ENCODE data around the gene HDAC11.
A peak's percentile ranks its signal among the peaks of the same experiment; 100 is the strongest.
"Not testable (repeated sequence)": the region's sequence is repeated elsewhere in the genome, so short reads cannot be mapped to it uniquely, and the experiment has no call there.

The HDAC11 gene

DNA sequence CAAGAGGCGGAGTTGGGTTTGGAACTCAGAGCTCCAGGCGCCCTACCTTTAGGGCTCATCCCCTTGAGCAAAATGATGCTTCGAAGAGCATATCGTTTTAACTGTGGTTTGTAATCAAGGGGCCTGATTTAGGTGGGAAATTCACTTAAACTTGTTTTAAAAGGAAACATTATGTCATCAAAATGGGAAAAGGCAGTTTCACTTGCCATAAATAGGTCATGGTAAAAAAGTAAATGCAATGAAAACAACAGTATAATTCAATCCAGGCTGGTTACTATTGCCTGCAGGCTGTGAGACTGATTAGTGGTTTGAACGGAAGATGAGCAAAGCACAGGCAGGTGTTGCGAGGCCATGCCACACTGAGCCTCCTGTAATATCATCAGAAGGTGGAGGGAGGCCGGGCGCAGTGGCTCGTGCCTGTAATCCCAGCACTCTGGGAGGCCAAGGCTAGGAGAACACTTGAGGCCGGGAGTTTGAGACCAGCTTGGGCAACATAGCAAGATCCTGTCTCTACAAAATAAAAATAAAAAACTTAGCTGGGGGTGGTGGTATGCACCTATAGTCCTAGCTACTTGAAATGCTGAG is 2.1 kb downstream of the HDAC11 start:
- H3K27me3 Mint-ChIP-seq (ENCODE audit: low read depth) = no peaks in the 10 kb centered on the region
- peak overlapping the region; percentile 16 to 94 (median 88) for H3K4me3 Mint-ChIP-seq
- peaks cover 4% of the 10 kb centered on the region for H3K36me3 Mint-ChIP-seq (ENCODE audit: low read depth)
- peaks cover 37% of the 10 kb centered on the region for H3K4me1 Mint-ChIP-seq
- TF ChIP-seq CTCF (IDR thresholded peaks at IDR 0.05; ENCODE audit: unreplicated experiment in 3 of 3) = no peak
- peak overlapping the region in 1 of 3 experiments; percentile 7 for H3K27ac Mint-ChIP-seq
- no peaks in the 10 kb centered on the region for H3K9me3 Mint-ChIP-seq

DNA sequence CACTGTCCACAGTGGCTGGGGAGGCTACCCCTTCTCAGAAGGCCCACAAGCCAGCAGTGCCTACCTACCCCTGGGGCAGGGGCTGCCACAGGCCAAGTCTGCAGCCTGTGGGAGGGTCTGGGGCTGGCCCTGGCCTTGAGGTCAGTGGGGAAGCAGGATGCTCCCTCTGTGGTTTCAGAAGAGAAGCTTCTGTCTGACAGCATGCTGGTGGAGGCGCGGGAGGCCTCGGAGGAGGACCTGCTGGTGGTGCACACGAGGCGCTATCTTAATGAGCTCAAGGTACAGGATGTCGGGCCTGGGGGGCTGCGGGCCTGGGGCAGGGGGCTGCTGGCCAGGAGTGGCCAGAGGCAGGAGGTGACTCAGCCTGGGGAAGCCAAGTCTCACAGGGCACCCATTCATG is 3.2 kb downstream of the HDAC11 start:
- H3K36me3 Mint-ChIP-seq (ENCODE audit: low read depth) = peaks cover 8% of the 10 kb centered on the region
- peaks cover 29% of the 10 kb centered on the region for H3K4me1 Mint-ChIP-seq
- no peak for TF ChIP-seq CTCF (IDR thresholded peaks at IDR 0.05; ENCODE audit: unreplicated experiment in 3 of 3)
- H3K27ac Mint-ChIP-seq = no peak overlapping the region
- no peaks in the 10 kb centered on the region for H3K27me3 Mint-ChIP-seq (ENCODE audit: low read depth)
- H3K4me3 Mint-ChIP-seq = peak overlapping the region in 1 of 3 experiments; percentile 31
- H3K9me3 Mint-ChIP-seq = no peaks in the 10 kb centered on the region

- peaks cover 16% of the 10 kb centered on the region for H3K36me3 Mint-ChIP-seq (ENCODE audit: low read depth)
- H3K4me1 Mint-ChIP-seq = peaks cover 29% of the 10 kb centered on the region
- no peaks in the 10 kb centered on the region for H3K27me3 Mint-ChIP-seq (ENCODE audit: low read depth)
- H3K9me3 Mint-ChIP-seq = no peaks in the 10 kb centered on the region
- H3K27ac Mint-ChIP-seq = peak overlapping the region; percentile 63 to 94 (median 94)
- no peak for TF ChIP-seq CTCF (IDR thresholded peaks at IDR 0.05; ENCODE audit: unreplicated experiment in 3 of 3)
- H3K4me3 Mint-ChIP-seq = peak overlapping the region; percentile 51 to 70 (median 65)
Measured at GRCh38 chr3:13483988-13484695, 4.0 kb downstream of the HDAC11 start.

- Mint-ChIP-seq H3K4me3 (no peak overlapping the region), H3K4me1 (peaks cover 29% of the 10 kb centered on the region), H3K27ac (peak overlapping the region; percentile 63 to 94 (median 94)), H3K9me3 (no peaks in the 10 kb centered on the region), H3K36me3 (ENCODE audit: low read depth) (peaks cover 21% of the 10 kb centered on the region), H3K27me3 (ENCODE audit: low read depth) (no peaks in the 10 kb centered on the region)
- TF ChIP-seq CTCF (IDR thresholded peaks at IDR 0.05; ENCODE audit: unreplicated experiment in 3 of 3) = no peak
Measured at GRCh38 chr3:13484851-13485590, 4.9 kb downstream of the HDAC11 start.

DNA sequence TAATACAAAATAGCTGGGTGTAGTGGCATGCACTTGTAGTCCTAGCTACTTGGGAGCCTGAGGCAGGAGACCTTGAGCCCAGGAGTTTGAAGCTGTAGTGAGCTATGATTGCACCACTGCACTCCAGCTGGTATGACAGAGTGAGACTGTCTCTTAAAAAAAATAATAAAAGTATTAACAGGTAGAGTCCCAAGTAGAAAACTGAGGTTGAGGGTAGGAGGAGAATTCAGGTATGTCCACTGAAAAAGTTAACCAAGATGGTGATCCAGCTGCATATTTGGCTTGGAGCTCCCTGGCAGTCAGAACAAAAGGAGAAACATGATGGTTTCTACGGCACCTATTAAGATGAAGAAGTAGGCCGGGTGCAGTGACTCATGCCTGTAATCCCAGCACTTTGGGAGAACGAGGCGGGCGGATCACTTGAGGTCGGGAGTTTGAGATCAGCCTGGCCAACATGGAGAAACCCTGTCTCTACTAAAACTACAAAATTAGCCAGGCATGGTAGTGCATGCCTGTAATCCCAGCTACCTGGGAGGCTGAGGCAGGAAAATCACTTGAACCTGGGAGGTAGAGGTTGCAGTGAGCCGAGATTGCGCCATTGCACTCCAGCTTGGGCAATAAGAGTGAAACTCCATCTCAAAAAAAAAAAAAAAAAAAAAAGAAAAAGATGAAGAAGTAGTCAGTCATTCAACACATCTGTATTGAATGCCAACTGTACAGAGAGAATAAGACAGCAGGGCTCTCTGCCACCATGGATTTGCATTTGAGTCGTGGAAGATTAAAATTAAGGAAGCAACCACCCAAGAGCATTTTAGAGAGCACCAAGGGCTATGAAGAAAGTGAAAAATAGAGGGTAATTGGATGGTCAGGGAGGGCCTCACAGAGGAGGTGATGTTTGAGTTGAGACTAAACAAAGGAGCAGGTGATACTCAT is 5.8 kb downstream of the HDAC11 start:
- peaks cover 26% of the 10 kb centered on the region for H3K4me1 Mint-ChIP-seq
- H3K27me3 Mint-ChIP-seq (ENCODE audit: low read depth); H3K9me3 Mint-ChIP-seq: not testable (repeated sequence)

More for the DNA sequence above, 5.8 kb downstream of the HDAC11 start:
- Mint-ChIP-seq H3K36me3 (ENCODE audit: low read depth) (peaks cover 26% of the 10 kb centered on the region), H3K27ac (peak overlapping the region; percentile 63 to 94 (median 94))
- H3K4me3 Mint-ChIP-seq = not testable (repeated sequence)

Measured in nephron (organoid).